KOPT-K1 (cell line): Measurements from ENCODE around the gene ACSF2.

Source experiments
- H3K27ac ChIP-seq: fragments of 200-600 bp; sonication (generic); 2 replicates; pipeline ENCODE4 v1.5.1; 2016; ENCODE audit warnings: antibody characterized with exemption, mild to moderate bottlenecking, low read depth, low read length; ENCODE audit not compliant: poor library complexity, severe bottlenecking
- H3K36me3 ChIP-seq: fragments of 200-600 bp; sonication (generic); 2 replicates; pipeline ENCODE4 v1.5.1; 2017; ENCODE audit warnings: antibody characterized with exemption, mild to moderate bottlenecking, low read length, moderate library complexity; ENCODE audit not compliant: insufficient read depth
- H3K9me3 ChIP-seq: fragments of 200-600 bp; sonication (generic); 2 replicates; pipeline ENCODE4 v1.5.1; 2017; ENCODE audit warnings: antibody characterized with exemption, low read length, mild to moderate bottlenecking; ENCODE audit not compliant: insufficient read depth, poor library complexity, severe bottlenecking

ACSF2 gene

GRCh38 chr17:50517504-50518383 is 91.7 kb downstream of the ACSF2 start:
- Histone ChIP-seq H3K36me3 (no peaks in the 10 kb centered on the region), H3K9me3 (no peaks in the 10 kb centered on the region), H3K27ac (no peak overlapping the region)

DNA sequence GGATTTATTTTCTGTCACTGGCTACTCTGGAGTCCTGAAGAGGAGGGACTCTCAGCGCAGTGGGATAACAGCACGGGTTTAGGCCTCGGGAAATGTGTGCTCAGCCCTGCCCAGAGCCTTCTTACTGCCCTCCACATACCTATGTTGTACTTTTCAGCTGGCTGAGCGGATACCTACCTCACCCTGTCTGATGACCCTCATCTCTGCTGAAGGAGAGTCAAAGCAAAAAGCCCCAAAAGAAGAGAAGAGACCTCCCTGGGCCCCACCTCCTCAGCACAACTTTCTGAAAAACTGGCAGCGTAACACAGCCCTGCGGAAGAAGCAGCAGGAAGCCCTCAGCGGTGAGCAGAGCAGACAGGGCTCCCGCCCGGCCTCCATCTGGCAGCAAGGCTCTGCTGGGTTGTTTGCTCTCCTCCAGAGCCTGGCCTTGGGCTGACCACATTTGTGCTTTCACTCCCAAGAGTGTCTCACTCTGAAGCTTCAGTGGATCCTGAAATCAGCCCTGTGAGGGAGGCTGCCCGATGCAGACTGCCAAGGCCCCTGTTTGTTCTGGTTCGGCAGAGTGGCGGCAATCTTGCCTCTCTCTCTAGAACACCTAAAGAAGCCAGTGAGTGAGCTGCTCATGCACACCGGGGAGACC is 92.5 kb downstream of the ACSF2 start:
- H3K36me3 ChIP-seq: no peaks in the 10 kb centered on the region
- H3K9me3 ChIP-seq: no peaks in the 10 kb centered on the region
- H3K27ac ChIP-seq: no peak overlapping the region

- no peaks in the 10 kb centered on the region for H3K9me3 ChIP-seq
- H3K27ac ChIP-seq: no peak overlapping the region
- H3K36me3 ChIP-seq: no peaks in the 10 kb centered on the region
Observed at GRCh38 chr17:50519141-50519834, 93.3 kb downstream of the ACSF2 start.

DNA sequence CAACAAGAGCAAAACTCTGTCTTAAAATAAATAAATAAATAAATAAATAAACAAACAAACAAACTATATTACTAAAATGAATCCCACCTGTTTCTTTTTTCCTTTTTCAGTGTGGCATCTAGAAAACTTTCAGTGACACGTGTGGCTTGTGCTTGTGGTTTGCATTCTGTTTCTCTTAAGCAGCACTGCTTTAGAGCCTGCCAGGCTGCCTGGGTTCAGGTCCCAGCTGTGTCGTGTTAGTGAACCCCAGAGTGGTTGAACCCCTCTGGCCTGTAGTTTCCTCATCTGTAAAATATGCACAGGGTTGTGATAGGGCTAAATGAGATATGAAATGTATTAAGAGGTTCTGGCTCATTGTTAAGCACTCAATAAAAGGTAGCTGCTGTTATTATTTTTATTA is 94.5 kb downstream of the ACSF2 start:
- no peak overlapping the region for H3K27ac ChIP-seq
- no peaks in the 10 kb centered on the region for H3K36me3 ChIP-seq
- H3K9me3 ChIP-seq: no peaks in the 10 kb centered on the region

DNA sequence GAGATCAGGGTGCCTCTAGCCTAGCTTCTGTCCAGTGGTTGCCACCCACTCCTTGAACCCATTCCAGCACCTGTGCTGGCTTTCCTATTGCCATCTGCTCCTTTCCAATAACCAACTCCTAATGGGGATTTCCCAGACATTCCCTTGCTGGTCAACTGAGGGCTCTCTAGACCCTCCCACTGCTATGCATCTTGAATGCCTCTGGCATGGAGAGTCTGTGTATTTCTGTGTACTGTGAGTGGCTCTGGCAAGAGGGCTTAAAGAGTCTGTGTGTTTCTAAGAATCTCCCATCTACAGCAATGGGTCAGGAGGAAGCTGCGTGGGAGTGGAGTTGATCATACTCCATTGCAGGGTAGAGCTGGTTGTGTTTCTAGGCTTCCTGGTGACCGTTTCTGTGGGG is 95.5 kb downstream of the ACSF2 start:
- H3K9me3 ChIP-seq: no peaks in the 10 kb centered on the region
- H3K36me3 ChIP-seq: no peaks in the 10 kb centered on the region
- no peak overlapping the region for H3K27ac ChIP-seq

DNA sequence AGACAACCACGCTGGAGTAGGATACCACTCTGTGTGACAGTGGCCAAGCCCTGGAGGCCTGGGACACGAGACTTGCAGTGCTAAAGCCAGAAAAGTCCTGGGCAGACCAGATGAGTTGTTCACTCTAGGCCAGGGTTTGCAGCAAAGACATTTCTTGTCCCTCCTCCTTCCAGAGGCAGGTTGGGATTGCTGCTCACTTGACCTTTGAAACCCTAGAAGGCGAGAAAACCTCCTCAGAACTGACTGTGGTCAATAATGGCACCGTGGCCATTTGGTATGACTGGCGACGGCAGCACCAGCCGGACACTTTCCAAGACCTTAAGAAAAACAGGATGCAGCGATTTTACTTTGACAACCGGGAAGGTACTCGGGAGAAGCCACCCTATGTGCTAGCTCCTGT is 96.7 kb downstream of the ACSF2 start:
- Histone ChIP-seq H3K27ac (no peak overlapping the region), H3K36me3 (no peaks in the 10 kb centered on the region), H3K9me3 (no peaks in the 10 kb centered on the region)

GRCh38 chr17:50523208-50523607 is 97.2 kb downstream of the ACSF2 start:
- no peak overlapping the region for H3K27ac ChIP-seq
- no peaks in the 10 kb centered on the region for H3K36me3 ChIP-seq
- H3K9me3 ChIP-seq: no peaks in the 10 kb centered on the region
